Lower leg skin (tissue), 3 donors: Measurements from ENCODE around the gene TLE2.

ENCODE experiments used
- POLR2A ChIP-seq, 2 donors: fragments of 450-650 bp; IDR thresholded peaks; one replicate each; pipeline ENCODE4 v1.6.1; 2016 to 2017; ENCODE audit warnings: antibody characterized with exemption in 2 of 2, mild to moderate bottlenecking in 1 of 2, moderate library complexity in 1 of 2
- TF ChIP-seq, protein P1 (sequence below), 3 donors: fragments of 450-650 bp; IDR thresholded peaks; one replicate each; pipeline ENCODE4 v1.5.1; 2016; ENCODE audit warnings: antibody characterized with exemption in 3 of 3, mild to moderate bottlenecking in 3 of 3, moderate library complexity in 2 of 3

- TF ChIP-seq, protein P1, sequence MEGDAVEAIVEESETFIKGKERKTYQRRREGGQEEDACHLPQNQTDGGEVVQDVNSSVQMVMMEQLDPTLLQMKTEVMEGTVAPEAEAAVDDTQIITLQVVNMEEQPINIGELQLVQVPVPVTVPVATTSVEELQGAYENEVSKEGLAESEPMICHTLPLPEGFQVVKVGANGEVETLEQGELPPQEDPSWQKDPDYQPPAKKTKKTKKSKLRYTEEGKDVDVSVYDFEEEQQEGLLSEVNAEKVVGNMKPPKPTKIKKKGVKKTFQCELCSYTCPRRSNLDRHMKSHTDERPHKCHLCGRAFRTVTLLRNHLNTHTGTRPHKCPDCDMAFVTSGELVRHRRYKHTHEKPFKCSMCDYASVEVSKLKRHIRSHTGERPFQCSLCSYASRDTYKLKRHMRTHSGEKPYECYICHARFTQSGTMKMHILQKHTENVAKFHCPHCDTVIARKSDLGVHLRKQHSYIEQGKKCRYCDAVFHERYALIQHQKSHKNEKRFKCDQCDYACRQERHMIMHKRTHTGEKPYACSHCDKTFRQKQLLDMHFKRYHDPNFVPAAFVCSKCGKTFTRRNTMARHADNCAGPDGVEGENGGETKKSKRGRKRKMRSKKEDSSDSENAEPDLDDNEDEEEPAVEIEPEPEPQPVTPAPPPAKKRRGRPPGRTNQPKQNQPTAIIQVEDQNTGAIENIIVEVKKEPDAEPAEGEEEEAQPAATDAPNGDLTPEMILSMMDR (IDR thresholded peaks at IDR 0.05): no peak
- no peak for TF ChIP-seq POLR2A (IDR thresholded peaks at IDR 0.05)
Measured at GRCh38 chr19:2984215-2984528, 44.9 kb downstream of the TLE2 start.
